ENCODE results near the gene C4A. TPM values are rescaled to one million over a fixed set of nuclear protein-coding genes. Genes with fewer than 3 reads are reported as not detected.

Gene C4A
- total and polyA plus RNA-seq, 10 of the 15 experiments (the other 5 are each of a cell fraction or from before 2014, with no cell fraction given): 0.13 to 5.4 (median 0.88) TPM; not detected in 1

- Histone ChIP-seq H3K36me3 (ENCODE audit: control insufficient read depth in 2 of 2, insufficient read depth in 2 of 2, low read length in 1 of 2) (peaks cover 26% of the 10 kb centered on the region in 2 experiments), H3K79me2 (ENCODE audit: control insufficient read depth, insufficient read depth, low read length) (peaks cover 11% of the 10 kb centered on the region), H2AFZ (ENCODE audit: control insufficient read depth, low read depth, low read length) (no peak overlapping the region), H3K9me3 (replicated peaks; ENCODE audit: control insufficient read depth, insufficient read depth, low read length) (no peaks in the 10 kb centered on the region), H4K20me1 (ENCODE audit: control insufficient read depth, insufficient read depth) (no peaks in the 10 kb centered on the region), H3K4me2 (ENCODE audit: control insufficient read depth, insufficient read depth) (no peak overlapping the region), H3K9ac (ENCODE audit: control insufficient read depth, insufficient read depth, low read length) (no peak overlapping the region), H3K27ac (ENCODE audit: control insufficient read depth, insufficient read depth) (no peak overlapping the region), H3K4me3 (no peak overlapping the region), H3K4me1 (ENCODE audit: control insufficient read depth, insufficient read depth, low read length) (peaks cover 9% of the 10 kb centered on the region; the same call in 1 of the 2 replicates), H3K27me3 (replicated peaks in 1 of 2; ENCODE audit: control insufficient read depth in 2 of 2, insufficient read depth in 2 of 2, low read length in 1 of 2) (no peaks in the 10 kb centered on the region)
- POLR2A ChIA-PET: interaction anchor here (0.6 to 0.7 kb wide), 2 partner anchors 178 to 230 kb away, joined by 3 to 4 read pairs; no protein-coding TSS in a partner anchor
- TF ChIP-seq ZNF274 (IDR thresholded peaks at IDR 0.05; ENCODE audit: insufficient read depth, insufficient read length): no peak
- TF ChIP-seq ETV6 (conservative IDR thresholded peaks at IDR 0.05 in 1 of 2, IDR thresholded peaks at IDR 0.05 in 1 of 2; ENCODE audit: borderline replicate concordance in 1 of 2, low read depth in 1 of 2): no peak
- no peak for TF ChIP-seq NFXL1 (IDR thresholded peaks at IDR 0.05; ENCODE audit: borderline replicate concordance)
- TF ChIP-seq HDAC6 (IDR thresholded peaks at IDR 0.05; ENCODE audit: unreplicated experiment): no peak
- no peak for TF ChIP-seq RCOR1 (conservative IDR thresholded peaks at IDR 0.05; ENCODE audit: low read depth, low read length)
- TF ChIP-seq REST (IDR thresholded peaks at IDR 0.05; ENCODE audit: low read depth, low read length): no peak
- TF ChIP-seq SUZ12 (IDR thresholded peaks at IDR 0.05; ENCODE audit: unreplicated experiment): no peak
- TF ChIP-seq KAT2A (conservative IDR thresholded peaks at IDR 0.05; ENCODE audit: control insufficient read depth, low read depth, low read length): no peak
- CTCF ChIA-PET: interaction anchor here (1.3 kb wide), 1 partner anchor 14 kb away, joined by 4 read pairs; no protein-coding TSS in a partner anchor
- FAIRE-seq: no peak
- intact Hi-C loops (cut with micrococcal nuclease; ENCODE audit: unreplicated experiment) (no loop called here), in situ Hi-C loops (cut with MboI) (no loop called here)
- WGBS (ENCODE audit: insufficient coverage, insufficient replicate concordance, low lambda C conversion rate, missing lambda C conversion rate): 100% methylated on average over 7 of the region's 7 CpGs
- no peak for DNase-seq (ENCODE audit: low read depth, low spot score)
- BruUV-seq (replicated peaks): no TSS peak
- RAD21 ChIA-PET (ENCODE audit: unreplicated experiment): no interaction called here
- no peak for ATAC-seq
- SMC1A ChIA-PET (ENCODE audit: uncharacterized antibody, unreplicated experiment): no interaction called here
These were observed 15.4 kb upstream of the C4A start for GRCh38 chr6:31966506-31966905.

All from GM12878 (cell line).